HG03342 (cell line): Measurements from ENCODE around the gene ZNF684.
"Not testable (repeated sequence)": the region's sequence is repeated elsewhere in the genome, so short reads cannot be mapped to it uniquely, and the experiment has no call there.

Experiments used
- ATAC-seq: cut with Tn5 transposase; IDR thresholded peaks from one replicate; pipeline ENCODE4 v1.9.1; 2021; ENCODE audit warnings: mild to moderate bottlenecking, moderate library complexity; ENCODE audit not compliant: unreplicated experiment

Gene ZNF684

GRCh38 chr1:40531381-40532061 is at the start of gene ZNF684:
ZNF684 (plus strand) TSS chr1:40531637; CDS start chr1:40533167, 1,530 bp downstream.
- ATAC-seq = peak; percentile 94

DNA sequence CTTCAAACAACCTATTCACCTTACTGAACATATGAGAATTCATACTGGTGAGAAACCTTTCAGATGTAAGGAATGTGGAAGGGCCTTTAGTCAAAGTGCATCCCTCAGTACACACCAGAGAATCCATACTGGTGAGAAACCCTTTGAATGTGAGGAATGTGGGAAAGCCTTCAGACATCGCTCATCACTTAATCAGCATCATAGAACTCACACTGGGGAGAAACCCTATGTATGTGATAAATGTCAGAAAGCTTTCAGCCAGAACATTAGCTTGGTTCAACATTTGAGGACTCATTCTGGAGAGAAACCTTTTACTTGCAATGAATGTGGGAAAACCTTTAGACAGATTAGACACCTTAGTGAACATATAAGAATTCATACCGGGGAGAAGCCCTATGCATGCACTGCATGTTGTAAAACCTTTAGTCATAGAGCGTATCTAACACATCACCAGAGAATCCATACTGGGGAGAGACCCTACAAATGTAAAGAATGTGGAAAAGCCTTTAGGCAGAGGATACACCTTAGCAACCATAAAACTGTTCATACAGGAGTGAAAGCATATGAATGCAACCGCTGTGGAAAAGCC is 36.0 kb upstream of the ZNF684 start:
- no peak for ATAC-seq

DNA sequence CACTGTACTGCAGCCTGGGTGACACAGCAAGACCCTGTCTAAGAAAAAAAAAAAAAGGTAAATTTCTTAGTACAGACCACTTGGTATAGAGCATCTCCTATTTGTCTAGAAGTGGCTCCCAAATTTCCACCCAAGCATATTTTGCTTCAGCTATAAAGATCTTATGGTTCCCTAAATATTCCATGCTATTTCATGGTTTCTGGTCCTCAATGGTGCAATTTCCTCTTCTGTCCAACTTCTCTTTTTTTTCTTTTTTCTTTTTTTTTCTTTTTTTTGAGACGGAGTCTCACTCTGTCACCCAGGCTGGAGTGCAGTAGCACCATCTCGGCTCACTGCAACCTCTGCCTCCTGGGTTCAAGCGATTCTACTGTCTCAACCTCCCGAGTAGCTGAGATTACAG is 28.8 kb upstream of the ZNF684 start:
- ATAC-seq = not testable (repeated sequence)

DNA sequence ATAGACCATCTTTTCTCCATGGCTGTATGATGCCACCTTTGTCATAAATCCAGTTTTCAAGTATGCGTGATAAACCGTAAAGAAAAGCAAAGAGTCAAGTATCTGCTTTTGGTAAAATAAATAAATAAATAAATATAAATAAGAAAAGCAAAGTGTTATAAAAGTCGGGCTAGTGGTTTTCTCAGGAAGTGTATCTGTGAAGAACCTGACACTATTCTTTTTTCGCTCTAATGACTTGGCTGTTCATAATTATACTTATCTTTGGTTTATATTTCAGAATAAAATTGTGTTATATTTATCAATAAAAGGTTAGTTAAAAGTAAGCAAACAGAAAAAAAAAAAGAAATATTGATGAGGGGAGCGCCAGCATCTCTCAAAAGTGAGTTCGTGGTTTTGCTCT is 23.5 kb upstream of the ZNF684 start:
- ATAC-seq = no peak

DNA sequence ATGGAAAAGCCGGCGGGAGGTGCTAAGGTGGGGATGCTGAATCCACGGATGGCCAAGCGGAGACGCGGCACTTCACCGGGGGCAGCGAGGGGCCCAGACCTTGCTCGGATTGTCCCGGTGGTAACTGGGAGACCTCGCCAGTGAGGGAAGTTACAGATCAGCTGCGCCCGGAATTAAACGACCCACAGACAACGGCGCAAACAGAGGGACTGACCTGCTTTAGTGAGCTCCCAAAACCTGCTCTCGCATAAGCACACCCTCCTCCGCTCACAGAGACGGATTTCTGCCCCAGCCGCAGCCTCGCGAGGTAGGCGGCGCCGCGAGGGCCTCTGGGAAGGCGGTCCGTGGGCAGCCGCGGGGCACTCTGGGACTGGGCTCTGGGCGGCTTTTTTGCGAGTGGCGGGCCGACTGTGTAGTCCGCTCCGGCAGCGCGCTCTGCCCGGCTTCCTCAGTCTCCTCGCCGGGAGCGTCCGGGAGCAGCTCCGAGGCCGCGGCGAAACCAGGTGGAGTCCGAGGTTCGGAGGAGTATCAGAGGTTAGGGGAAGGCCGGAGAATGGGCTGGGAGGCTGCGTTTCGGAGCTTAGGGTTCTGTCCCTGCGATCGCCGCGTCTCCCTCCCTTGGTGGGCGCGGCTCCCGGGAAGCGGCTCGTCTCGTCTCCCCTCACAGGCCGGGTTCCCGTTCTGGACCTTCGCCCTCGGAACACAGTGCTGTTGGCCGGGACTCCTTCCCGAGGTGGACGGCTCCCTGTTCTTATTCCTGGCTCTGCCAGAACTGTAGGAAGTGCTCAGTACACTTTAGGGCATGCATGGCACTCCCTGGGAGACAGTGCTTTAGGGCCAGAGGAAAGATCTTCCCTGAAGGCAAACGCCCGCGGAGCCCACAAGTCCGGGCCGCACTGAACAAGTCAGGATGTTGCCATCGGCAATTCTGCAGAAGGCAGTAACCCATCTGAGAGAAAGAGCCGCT is 22.8 kb upstream of the ZNF684 start, which contains the start of gene EXO5:
Gene EXO5, plus strand, starts transcription at position 393 of the 967 bp plus-strand sequence. CDS start 5,778 bp downstream, outside the sequence.
- ATAC-seq = peak; percentile 80

DNA sequence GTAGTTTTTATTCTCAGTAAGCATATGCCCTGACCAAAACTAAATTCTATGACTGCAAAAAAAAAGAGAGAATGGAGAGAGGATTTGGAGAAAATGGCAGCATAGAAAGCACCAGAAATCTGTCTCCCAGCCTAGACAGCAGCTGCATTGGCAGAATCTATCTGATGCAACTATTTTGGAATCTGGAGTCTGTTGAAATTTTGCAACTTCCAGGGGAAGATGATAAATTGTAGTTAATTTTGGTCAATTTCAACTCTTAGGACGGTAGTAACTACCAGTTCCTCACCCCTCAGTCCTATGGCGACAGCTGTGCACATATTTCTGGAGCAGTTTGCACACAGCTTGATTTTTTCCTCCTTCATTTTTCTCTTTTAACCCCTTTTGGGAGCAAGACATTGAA is 11.9 kb upstream of the ZNF684 start:
- no peak for ATAC-seq

DNA sequence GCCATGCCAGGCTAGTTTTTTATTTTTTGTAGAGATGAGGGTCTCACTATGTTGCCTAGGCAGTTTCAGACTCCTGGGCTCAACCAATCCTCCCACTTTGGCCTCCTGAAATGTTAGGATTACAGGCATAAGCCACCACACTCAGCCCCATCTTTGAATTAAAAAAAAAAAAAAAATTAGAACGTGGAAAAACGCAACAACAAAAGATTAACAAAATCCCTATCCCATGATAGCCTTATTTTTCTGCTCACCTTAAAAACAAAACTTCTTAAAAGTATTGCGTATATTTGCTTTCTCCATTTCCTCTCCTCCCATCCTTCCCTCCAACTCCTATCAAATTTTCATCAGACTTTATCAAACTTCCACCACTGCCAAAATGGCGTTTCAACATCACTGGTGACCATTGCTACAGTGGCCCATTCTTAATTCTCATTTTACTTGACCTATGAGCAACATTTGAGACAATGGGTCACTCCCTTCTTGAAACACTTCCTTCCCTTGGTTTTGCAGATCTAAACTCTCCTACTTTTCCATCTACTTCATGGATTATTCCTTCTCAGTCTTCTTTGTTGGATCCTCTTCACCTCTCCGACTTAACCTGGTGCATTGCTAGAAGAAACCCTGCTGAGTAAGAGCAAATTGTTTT is 579 bp upstream of the ZNF684 start:
- no peak for ATAC-seq

GRCh38 chr1:40532062-40532389 is 589 bp downstream of the ZNF684 start:
- ATAC-seq = no peak

GRCh38 chr1:40532844-40533424 is 1.5 kb downstream of the ZNF684 start:
- ATAC-seq = no peak

- ATAC-seq = no peak
Measured at GRCh38 chr1:40534589-40534988, 3.2 kb downstream of the ZNF684 start.

DNA sequence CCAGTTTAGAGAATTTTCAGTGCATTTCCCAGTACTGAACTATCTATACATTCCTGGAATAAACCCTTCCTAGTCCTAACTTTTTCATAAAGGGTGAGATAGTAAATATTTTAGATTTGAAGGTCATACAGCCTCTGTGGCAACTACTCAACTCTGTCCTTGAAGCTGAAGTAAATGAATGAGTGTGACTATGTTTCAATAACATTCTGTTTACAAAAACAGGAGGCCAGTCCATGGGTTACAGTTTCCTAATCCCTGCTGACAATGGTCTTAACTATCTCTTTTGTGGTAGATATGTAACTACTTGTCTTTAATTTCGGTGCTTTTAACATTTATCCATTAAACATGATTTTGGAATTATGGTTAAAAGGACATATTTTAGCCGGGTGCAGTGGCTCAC is 4.3 kb downstream of the ZNF684 start:
- no peak for ATAC-seq

DNA sequence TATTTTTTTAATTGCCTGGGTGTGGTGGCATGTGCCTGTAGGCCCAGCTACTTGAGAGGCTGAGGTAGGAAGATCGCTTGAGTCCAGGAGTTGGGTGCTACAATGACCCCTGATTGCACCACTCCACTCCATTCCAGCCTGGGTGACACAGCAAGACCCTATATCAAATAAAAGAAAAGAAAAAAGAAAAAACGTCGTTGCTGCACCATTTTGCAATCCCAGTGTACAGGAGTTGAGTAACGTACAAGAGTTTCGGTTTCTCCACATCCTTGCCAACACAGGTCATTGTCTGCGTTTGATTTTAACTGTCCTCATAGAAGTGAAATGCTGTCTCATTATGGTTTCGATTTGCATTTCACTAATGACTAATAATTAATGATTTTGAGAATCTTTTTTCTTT is 7.9 kb downstream of the ZNF684 start:
- no peak for ATAC-seq

GRCh38 chr1:40546957-40547356 is 15.5 kb downstream of the ZNF684 start:
- no peak for ATAC-seq

DNA sequence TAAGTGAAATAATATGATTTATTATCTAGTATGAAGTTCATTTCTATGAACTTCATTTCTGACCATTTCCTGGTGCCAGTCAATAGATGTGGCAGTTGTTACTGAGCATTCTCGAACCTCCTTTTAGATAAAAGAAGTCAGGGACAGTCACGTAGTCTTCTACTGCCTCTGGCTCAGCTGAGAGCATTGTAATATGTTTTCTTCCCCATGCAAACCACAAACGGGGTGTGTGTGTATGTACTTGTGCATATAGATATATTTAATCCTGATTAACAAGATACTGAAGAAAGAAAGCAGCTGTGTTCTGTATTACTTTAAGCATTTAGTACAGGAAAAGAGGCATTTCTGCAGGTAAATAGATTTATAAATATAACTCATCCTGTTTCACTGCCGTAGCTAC is 21.6 kb downstream of the ZNF684 start:
- no peak for ATAC-seq

- not testable (repeated sequence) for ATAC-seq
Measured at GRCh38 chr1:40554807-40555206, 23.4 kb downstream of the ZNF684 start.

DNA sequence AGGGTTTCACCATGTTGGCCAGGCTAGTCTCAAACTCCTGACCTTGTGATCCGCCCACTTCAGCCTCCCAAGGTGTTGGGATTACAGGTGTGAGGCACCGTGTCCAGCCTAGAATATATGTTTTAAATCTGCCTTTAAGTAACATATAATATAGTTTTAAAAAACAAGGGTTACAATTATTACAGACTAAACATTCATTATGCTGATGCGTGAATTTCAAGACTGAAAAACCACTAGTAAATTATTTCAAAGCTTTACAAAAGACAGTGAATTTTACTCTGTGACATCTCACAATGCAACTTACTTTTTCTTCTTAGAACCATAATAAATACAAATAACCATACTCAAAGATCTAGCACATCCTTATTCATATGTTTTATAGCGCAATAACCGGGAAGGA is 24.7 kb downstream of the ZNF684 start:
- no peak for ATAC-seq

GRCh38 chr1:40558241-40558640 is 26.8 kb downstream of the ZNF684 start:
- not testable (repeated sequence) for ATAC-seq

DNA sequence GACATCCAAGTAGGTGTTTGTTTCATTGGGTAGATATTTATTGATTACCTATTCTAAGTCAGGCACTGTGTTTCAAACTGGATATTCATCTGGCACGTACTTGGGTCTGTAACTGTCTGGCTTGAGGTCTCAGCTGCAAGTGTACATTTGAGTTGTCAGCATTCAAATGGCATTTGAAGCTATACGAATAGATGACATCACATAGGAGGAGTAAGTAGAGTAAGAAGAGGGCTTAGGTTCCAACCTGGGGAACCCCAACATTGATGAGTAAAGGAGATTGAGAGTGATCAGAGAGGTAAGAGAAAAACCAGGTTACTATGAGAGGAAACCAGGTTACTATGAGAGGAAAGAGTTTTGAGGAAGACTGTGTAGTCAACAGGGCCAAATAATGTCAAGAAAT is 30.7 kb downstream of the ZNF684 start:
- no peak for ATAC-seq

DNA sequence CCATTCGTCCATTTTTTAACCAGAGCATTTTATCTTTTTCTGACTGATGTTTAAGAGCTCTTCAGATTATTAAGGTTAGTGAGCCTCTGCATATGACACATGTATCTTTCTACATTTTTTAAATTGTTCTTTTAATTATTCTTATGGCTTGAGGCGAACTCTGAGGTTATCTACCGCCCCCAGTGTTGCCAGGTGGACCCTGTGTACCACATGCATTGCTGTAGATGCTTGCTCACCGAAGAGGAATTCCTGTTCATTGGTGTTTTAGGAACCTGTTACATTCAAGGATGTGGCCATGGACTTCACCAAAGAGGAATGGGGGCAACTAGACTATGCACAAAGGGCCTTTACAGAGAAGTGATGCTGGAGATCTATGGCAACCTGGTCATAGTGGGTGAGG is 31.8 kb downstream of the ZNF684 start:
- ATAC-seq = no peak

- ATAC-seq = no peak
Measured at GRCh38 chr1:40564506-40564905, 33.1 kb downstream of the ZNF684 start.

DNA sequence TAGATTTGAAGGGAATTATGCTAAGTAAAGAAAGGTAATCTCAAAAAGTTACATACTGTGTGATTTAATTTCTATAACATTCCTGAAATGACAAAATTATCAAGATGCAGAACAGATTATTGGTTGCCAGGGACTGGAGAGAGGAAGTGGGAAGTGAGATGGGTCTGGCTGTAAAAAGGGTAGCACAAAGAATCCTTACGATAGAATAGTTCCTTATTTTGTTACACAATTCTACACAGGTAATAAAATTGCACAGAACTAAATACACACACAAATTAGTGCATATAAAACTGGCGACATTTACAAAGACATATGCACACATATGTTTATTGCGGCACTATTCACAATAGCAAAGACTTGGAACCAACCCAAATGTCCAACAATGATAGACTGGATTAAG is 33.5 kb downstream of the ZNF684 start:
- no peak for ATAC-seq
